ENCODE results near the gene ACSS1. TPM values are rescaled to one million over a fixed set of nuclear protein-coding genes. Genes with fewer than 3 reads are reported as not detected.

ACSS1 gene
- total RNA-seq, 4 donors from 2014 or later, result 5.8 to 23.5 (median 11.1) TPM

GRCh38 chr20:24993337-24994185, 64.4 kb downstream of the ACSS1 start:
- DNase-seq, result no peak
- H3K9me3 ChIP-seq, result no peaks in the 10 kb centered on the region
- H3K27me3 ChIP-seq, result no peaks in the 10 kb centered on the region
- WGBS, 2 donors, result 14 to 32% methylated on average over 9 of the region's 9 CpGs
- intact Hi-C loops (cut with DNase I), result loop anchor here (2.0 to 10.0 kb wide), 2 partner anchors 71 to 401 kb away; partner anchors contain the start of gene ABHD12
- H3K4me3 ChIP-seq, result peak overlapping the region; percentile 87 to 93 (median 90)
- H3K36me3 ChIP-seq, result no peaks in the 10 kb centered on the region
- peaks cover 5 to 73% (median 27%) of the 10 kb centered on the region in 3 donors for H3K4me1 ChIP-seq
- TF ChIP-seq CTCF (IDR thresholded peaks at IDR 0.05) (peak in 5 of 6 experiments; percentile 17 to 49 (median 34)), POLR2A (IDR thresholded peaks at IDR 0.05) (no peak)
- peak overlapping the region; percentile 92 to 96 (median 96) for H3K27ac ChIP-seq

- Histone ChIP-seq H3K27me3 (no peaks in the 10 kb centered on the region), H3K4me3 (peak within 1 kb of the TSS; percentile 87 to 93 (median 90)), H3K27ac (peak within 1 kb of the TSS; percentile 92 to 96 (median 96)), H3K36me3 (no peaks in the 10 kb centered on the region), H3K4me1 (peaks cover 5 to 64% (median 24%) of the 10 kb centered on the region in 3 donors), H3K9me3 (no peaks in the 10 kb centered on the region)
- DNase-seq, result peak; percentile 77
- intact Hi-C loops (cut with DNase I), result loop anchor here (10.0 kb wide), 1 partner anchor 402 kb away; the partner anchor contains the start of gene ABHD12
- peak in 2 of 6 experiments; percentile 9 to 10 for TF ChIP-seq CTCF (IDR thresholded peaks at IDR 0.05)
- TF ChIP-seq POLR2A (IDR thresholded peaks at IDR 0.05), result peak in 3 of 4 donors; percentile 75 to 99 (median 95)
- WGBS, 2 donors, result 0% methylated on average over 14 to 28 of the region's 69 CpGs
Measured at GRCh38 chr20:24992487-24993205, 65.3 kb downstream of the ACSS1 start, which contains the start of gene APMAP. TSS of gene APMAP (minus strand) at chr20:24992751. CDS start at chr20:24992688, 63 bp downstream.

- H3K4me3 ChIP-seq, result peak overlapping the region; percentile 87 to 93 (median 90)
- WGBS, 2 donors, result 0 to 2% methylated on average over 28 to 36 of the region's 36 CpGs
- no peaks in the 10 kb centered on the region for H3K9me3 ChIP-seq
- H3K4me1 ChIP-seq, result peaks cover 5 to 61% (median 24%) of the 10 kb centered on the region in 3 donors
- no peak for DNase-seq
- TF ChIP-seq POLR2A (IDR thresholded peaks at IDR 0.05) (no peak), CTCF (IDR thresholded peaks at IDR 0.05) (no peak)
- H3K36me3 ChIP-seq, result no peaks in the 10 kb centered on the region
- no peaks in the 10 kb centered on the region for H3K27me3 ChIP-seq
- intact Hi-C loops (cut with DNase I), result loop anchor here (10.0 kb wide), 1 partner anchor 403 kb away; the partner anchor contains the start of gene ABHD12
- peak overlapping the region; percentile 92 to 96 (median 96) for H3K27ac ChIP-seq
Measured at GRCh38 chr20:24991897-24992486, 65.9 kb downstream of the ACSS1 start.

GRCh38 chr20:24990810-24991252, 67.1 kb downstream of the ACSS1 start:
- no peaks in the 10 kb centered on the region for H3K36me3 ChIP-seq
- no peaks in the 10 kb centered on the region for H3K27me3 ChIP-seq
- H3K4me3 ChIP-seq, result peak overlapping the region in 1 of 4 donors; percentile 87
- no peak overlapping the region for H3K27ac ChIP-seq
- no peak for TF ChIP-seq POLR2A (IDR thresholded peaks at IDR 0.05)
- no peak for TF ChIP-seq CTCF (IDR thresholded peaks at IDR 0.05)
- H3K9me3 ChIP-seq, result no peaks in the 10 kb centered on the region
- DNase-seq, result no peak
- peaks cover 5 to 50% (median 24%) of the 10 kb centered on the region in 3 donors for H3K4me1 ChIP-seq
- intact Hi-C loops (cut with DNase I), result loop anchor here (10.0 kb wide), 1 partner anchor 404 kb away; the partner anchor contains the start of gene ABHD12
- 73 to 79% methylated on average over 2 of the region's 2 CpGs for WGBS, 2 donors
